Activated T-cell treated with anti-CD3 and anti-CD28 coated beads for 1 hour (primary cell): ENCODE data around the gene PPP4R2.

Experiments
- DNase-seq: peaks from one replicate; pipeline ENCODE4 v3.0.0-alpha.2; 2020; ENCODE audit warnings: low read depth

Gene PPP4R2, protein sequence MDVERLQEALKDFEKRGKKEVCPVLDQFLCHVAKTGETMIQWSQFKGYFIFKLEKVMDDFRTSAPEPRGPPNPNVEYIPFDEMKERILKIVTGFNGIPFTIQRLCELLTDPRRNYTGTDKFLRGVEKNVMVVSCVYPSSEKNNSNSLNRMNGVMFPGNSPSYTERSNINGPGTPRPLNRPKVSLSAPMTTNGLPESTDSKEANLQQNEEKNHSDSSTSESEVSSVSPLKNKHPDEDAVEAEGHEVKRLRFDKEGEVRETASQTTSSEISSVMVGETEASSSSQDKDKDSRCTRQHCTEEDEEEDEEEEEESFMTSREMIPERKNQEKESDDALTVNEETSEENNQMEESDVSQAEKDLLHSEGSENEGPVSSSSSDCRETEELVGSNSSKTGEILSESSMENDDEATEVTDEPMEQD

DNA sequence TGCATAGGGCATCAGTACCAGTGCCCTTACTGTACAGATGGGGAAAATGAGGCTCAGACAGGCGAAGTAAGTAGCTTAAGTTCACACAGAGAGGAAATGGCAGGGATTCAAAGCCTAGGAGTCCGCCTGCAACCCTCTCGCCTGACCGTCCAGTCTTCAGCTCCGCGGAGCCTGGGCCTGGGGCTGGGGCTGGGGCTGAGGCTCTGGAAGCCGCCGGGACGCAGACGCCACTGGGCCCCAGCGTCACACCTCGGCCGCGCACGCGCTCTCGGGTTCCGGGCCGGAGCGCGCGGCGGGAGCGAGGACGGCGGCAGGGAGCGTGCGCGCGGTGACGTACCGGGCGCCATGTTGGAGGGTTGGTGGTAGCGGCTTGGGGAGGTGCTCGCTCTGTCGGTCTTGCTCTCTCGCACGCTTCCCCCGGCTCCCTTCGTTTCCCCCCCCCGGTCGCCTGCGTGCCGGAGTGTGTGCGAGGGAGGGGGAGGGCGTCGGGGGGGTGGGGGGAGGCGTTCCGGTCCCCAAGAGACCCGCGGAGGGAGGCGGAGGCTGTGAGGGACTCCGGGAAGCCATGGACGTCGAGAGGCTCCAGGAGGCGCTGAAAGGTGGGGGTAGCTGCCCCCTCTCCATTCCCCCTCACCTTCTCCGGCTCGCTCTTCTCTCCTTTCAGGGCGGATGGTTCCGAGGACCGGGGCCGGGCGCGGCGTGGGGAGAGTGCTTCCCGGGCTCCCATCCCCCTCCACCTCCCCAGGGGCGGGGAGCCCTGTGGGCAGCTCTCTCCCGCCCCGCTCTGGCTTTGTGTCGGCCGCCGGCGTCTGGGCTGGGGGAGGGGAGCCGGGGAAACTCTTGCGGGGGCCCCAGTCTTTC, at the start of gene PPP4R2:
Gene PPP4R2, plus strand, starts transcription at position 339 of the 861 bp plus-strand sequence. Its CDS starts 227 bp downstream, at position 566.
- peak; percentile 82 for DNase-seq

DNA sequence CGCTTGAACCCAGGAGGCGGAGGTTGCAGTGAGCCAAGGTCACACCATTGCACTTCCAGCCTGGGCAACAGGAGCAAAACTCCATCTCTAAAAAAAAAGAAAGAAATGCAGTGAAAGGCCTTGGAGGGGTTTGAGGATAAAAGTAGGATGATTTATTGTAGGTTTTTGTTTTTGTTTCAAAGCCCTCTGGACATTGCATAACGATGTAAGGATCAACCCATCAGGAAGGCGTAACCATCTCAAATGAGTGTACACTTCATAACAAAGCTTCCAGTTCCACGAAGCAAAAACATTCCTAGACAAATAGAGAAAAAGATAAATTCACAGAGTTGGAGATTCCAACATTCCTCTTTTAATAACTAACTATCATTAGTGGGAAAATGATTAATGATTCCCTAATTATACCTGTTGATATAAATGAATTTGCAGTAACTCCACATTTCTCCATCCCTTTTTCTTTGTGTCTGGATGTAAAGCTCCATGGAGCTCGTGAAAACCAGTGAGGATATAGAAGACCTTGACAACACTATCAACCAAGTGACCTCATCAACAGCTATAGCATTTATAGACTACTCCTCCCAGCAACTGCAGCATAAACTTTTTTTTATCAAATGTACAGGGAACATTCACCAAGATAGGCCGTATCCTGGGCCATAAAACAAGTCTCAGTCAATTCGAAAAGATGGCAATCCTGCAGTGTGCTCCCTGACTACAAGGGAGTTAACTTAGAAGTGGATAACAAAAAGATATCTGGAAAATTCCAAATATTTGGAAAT, 48.7 kb upstream of the PPP4R2 start:
- DNase-seq, result no peak

DNA sequence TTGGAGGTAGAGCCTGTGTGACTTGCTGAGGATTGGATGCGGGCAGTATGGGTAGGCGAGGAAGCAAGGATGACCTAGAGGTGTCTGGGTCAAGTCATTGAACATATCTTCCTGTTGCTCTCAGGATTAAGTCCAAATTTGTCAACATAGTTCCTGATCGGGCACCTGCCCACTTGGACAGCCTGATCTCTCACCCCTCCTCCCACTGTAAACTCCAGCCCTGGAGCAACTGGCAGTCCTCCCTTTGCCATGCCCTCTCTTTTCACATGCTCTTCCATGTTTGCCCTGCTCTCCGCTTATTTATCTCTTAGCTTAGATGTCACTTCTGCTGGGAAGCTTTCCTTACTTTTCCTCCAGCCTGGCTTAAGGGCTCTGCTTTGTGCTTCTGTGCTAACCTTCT, 47.6 kb upstream of the PPP4R2 start:
- no peak for DNase-seq

DNA sequence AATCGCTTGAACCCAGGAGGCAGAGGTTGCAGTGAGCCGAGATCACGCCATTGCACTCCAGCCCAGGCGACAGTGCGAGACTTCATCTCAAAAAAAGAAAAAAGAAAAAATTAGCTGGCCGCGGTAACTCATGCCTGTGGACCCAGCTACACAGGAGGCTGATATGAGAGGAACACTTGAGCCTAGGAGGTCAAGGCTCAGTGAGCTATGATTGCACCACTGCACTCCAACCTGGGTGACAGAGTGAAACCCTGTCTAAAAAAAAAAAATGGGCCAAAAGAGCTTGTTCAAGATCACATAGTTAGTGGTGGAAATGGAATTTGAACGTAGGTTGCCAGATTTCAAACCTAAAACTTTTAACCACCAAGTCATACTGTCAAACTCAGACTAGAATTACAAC, 46.2 kb upstream of the PPP4R2 start:
- DNase-seq, result no peak

DNA sequence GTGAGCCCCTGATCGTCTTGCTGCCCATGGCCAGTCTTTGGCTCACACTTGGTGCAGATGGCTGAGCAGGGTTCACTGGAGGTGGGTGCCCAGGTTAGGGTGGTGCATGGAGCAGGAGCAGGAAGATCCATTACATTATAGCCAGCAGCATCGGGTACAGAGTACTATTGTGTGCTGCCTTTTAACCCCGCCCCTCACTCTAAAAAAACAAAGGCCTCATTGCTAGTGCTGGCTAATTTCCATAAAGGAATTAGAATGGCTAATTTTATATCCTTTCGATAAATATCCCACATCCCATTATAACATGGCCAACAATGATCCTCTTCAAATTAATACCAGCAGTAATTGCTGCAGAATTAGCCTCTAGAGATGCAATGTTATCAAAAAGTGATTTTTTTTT, 45.8 kb upstream of the PPP4R2 start:
- DNase-seq, result no peak

DNA sequence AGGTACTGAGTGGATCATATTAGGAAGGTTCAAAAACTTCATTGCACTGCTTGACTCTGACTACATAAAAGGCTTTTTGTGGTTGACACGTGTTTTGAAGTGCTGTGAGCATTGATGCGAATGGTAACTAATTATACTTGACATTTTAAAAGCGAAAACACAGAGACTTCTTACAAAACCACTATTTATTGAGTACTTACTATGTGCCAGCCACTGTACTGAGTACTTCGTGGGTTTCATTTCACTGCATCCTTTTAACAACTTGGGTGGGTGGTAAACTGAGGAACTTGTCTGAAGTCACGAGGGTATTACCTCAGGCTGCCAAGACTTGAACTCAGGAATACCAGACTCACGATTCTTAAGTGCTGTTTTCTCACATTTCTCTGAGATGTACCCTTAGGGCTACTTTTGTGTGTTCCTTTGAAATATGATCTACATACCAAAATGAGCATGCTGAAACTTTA, 45.3 kb upstream of the PPP4R2 start:
- no peak for DNase-seq

DNA sequence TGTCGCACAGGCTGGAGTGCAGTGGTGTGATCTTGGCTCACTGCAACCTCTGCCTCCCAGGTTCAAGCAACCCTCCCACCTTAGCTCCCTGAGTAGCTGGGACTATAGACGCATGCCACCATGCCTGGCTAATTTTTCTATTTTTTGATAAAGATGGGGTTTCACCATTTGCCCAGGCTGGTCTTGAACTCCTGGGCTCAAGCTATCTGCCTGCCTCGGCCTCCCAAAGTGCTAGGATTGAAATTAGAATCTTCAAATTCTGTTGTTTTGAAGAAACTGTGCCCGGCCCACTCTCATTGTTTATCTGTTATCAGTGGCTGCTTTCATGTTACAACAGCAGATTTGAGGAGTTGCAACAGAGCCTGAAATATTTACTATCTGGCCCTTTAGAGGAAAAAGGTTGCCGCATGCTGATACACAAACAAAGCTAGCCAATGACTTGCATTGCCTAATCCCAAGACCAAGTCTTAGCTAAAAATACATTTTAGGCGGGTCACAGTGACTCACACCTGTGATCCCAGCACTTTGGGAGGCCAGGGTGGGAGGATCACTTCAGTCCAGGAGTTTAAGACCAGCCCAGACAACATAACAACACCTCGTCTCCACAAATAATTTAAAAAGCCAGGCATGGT, 43.2 kb upstream of the PPP4R2 start:
- DNase-seq, result no peak

DNA sequence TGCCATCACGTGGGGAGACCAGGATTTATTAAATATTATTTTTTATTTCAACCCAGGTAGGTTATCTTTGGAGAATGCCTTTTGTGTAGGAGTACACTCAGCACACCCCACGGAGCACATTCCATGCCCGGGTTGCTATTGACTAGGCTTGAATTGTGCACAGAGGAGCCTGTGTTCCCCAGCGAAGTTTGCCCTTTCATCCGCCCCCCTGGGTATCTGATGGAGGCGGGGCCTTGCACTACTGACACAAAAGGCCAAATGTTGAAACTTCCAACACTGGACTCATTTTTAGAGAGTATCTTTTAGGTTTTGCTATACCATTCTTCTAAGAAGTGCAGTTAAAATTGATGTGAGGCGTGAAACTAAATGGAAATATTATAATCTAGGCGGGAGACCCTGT, 39.3 kb upstream of the PPP4R2 start:
- DNase-seq, result no peak

DNA sequence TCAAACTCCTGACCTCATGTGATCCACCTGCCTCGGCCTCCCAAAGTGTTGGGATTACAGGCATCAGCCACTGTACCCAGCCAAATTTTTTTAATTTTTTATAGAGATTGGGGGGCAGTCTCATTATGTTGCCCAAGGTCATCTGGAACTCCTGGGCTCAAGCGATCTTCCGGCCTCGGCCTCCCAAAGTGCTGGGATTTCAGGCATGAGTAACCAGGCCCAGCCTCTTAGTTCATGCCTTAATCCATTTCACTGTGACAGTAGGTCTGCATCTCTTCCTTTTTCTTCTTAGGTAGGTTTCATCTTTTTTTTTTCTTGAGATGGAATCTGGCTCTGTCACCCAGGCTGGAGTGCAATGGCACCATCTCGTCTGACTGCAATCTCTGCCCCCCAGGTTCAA, 37.3 kb upstream of the PPP4R2 start:
- DNase-seq, result no peak

DNA sequence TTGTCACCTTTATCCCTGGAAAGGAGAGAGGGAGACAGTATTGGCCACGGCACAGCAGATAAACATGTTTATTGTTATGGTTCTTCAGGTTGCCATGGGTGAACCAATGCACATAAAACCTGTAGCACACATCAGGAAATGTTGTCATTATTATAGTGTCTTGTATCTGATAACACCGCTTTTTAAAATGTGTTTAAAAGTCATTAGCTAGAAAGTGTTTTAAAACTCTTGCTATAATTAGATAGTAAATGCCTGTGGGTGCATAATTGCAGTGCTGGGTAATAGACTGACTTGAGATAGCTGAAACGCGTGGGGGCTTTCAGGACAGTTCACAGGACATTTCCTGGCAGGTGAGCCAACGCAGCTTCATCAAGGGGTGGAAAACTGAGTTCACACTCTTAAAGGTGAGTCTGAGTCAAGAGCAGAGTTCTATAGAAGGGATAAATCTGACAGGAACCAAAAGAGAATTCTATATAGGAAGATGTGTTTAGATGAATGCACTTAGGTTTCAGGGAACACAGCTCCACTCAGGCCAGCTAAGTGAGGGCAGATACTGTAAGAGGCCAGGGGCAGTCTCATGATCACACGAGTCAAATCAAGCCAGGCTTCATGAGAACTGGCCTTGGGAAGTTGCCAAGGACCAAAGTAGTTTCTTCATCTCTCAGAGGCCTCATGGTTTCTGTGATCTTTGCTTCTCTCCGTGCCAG, 35.6 kb upstream of the PPP4R2 start:
- no peak for DNase-seq

DNA sequence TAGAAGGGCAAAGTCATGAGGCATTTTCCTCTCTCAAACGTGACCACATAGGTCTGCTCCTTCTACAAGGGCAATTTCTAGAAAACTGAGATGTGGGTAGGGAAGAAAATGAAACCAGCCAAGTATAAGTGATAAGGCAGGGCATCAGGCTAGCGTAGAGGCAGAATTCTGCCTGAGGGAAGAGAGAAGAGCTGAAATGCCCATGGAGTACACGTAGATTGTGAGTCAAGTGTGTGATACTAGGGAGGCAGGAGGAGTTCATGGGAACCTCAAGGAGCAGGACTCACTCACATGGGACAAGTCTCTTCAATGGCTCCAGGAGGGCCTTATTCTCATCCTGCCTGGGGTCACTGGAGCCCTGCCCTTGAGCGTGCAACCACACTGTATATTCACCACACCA, 34.9 kb upstream of the PPP4R2 start:
- no peak for DNase-seq

DNA sequence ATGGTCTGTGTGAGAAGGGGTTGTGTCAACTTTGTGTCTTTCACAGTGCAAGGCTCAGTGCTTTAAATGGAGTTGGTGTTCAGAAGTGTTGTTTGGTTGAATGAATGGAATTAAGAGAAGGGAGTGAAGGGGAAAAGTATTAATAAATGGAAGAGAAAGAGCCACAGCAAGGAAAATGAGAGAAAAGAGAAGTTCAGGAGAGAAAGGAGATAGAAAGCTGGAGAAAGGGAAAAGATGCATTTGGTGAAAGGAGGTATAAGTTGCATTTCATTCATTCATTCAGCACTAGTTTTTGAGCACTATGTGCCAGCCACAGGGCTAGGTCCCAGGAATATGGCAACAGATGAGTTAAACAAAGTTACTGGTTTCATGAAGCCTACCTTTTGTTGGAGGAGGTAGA, 34.3 kb upstream of the PPP4R2 start:
- no peak for DNase-seq

DNA sequence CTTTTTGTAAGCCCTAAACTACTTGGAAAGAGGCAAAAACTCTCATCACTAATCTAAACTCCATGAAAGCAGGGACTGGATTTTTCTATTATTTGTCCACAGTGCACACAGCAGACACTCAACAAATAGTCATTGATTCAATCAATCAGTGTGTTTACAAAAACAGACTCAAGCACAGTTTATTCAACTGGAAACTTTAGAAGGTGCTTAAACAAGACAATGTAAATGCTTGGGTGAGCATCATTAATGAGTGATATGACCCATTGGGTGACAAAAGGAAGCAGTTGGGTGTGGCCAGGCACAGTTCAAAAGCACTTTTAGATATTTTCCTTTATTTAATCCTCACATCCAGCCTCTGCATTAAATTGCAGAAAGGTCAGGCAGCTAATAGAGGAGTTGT, 32.0 kb upstream of the PPP4R2 start:
- DNase-seq, result no peak

DNA sequence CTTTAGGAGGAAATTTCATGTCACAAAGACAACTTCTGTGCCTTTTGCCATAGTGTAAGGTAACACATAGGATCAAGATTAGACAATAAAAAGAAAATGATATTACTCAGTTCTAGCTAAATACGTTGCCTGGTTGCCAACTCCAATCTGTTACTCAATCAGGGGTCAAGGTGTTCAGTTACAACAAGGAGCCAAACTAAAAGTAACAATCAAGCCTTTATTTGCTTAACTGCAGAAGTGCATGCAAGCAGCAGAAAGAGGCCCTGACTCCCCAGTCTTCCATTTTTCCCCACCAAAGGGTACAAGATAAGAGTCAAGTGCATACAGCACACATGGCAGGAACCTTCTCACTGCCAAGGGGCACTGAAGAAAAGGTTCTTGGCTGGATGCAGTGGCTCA, 28.3 kb upstream of the PPP4R2 start:
- no peak for DNase-seq

DNA sequence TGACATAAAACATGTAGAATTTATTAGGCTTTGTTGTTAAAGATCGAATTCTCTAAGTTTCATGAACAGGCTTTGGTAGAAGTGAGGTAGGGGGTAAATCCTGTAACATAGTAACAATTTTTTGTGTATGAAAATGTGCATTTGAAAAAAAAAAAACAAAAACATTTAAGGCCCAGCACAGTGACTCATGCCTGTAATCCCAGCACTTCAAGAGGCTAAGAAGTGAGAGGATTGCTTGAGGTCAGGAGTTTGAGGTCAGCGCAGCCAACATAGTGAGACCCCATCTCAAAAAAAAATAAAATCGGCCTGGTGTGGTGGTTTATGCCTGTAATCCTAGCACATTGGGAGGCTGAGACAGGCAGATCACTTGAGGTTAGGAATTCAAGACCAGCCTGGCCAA, 26.8 kb upstream of the PPP4R2 start:
- DNase-seq, result no peak

DNA sequence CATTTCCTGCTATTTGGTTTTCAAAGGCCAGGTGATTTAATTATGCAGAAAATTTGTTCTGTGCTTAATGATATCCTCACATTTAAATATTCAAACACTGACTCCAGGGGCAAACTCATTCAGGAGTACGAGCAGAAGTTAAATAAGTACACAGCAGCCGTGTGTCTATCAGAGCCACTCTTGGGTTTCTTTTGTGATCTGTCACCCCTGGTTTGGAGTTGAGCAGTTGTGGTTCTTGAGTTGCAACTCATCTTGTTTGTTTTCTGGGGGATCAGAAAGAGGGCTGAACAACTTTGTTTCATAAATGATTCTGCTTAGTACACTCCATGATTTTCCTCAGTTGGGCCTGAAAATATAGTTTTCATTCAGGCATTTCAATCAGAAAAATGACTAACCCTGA, 25.7 kb upstream of the PPP4R2 start:
- no peak for DNase-seq

DNA sequence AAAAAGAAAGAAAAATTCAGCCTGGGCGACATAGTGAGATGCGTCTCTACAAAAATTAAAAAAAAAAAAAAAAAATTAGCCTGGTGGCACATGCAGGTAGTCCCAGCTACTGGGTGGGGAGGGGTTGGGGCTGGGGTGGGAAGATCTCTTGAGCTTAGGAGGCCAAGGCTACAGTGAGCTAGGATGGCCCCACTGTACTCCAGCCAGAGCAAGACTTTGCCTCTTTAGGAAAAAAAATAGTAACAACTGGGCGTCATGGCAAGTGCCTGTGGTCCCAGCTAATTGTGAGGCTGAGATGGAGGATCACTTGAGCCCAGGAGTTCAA, 23.9 kb upstream of the PPP4R2 start:
- DNase-seq, result no peak

DNA sequence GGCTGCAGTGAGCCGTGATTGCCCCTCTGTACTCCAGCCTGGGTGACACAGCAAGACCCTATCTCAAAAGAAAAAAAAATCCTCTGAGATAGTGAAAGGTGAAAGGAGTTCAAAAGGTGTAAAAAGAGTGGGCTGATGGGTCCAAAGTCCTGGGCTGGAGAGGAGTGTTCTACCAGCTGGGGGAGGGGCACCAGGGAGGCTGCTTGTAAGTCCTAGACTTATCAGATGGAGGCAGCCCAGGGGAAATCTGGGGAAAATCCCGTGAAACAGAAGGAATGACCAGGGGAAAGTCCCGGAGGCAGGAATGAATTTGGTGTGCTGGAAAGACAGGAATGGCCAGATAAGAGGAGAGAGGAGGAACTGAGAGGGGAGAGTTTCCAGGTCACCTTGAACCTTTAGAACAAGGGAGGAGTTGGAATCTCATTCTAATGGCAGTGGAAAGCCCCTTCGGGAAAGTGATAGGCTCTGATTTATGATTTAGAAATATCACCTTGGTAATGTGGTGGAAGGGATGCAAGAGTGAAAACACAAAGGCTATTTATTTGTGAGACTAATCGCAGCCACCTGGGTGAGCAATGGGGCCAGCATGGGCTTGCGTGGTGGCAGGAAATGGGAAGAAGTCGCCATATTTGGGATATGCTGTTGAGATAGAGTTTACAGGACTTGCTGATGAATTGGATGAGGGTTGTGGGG, 23.4 kb upstream of the PPP4R2 start:
- DNase-seq, result no peak

DNA sequence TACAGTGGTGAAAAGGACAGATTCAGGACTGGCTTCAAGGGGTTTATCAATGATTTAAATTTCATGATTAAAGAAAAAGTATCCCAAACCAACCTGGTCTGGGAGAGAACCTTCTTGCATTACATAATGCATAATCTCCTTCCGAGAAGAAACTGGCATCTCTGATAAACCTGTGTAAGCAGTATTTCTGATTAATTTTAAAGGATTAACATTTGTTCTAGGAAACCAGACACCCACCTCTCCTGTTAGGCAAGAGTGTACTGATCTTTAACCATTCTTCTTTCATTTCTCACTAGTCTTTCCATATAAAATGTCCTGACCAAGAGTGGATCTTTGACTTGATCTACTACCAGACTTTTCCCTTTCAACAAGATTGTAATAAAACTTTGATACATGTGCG, 22.8 kb upstream of the PPP4R2 start:
- DNase-seq, result no peak

DNA sequence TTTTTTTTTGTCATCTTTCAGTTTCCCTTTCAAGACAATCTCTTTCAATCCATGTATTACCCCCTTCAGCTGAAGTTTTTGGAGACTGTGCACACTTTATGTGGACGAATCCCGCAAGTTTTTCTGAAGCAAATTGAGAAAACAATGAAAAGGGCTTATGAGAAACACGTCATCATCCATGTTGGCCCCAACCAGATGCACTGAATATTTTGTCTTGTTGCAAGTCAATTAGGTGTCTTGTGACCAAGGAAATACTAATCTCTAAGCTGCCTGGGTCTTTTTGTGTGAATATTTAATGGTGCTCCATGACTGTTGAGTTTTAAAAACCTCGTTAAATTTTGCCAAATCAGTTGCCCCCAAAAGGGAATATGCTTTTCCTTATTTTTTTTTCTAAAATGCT, 21.7 kb upstream of the PPP4R2 start:
- DNase-seq, result no peak

DNA sequence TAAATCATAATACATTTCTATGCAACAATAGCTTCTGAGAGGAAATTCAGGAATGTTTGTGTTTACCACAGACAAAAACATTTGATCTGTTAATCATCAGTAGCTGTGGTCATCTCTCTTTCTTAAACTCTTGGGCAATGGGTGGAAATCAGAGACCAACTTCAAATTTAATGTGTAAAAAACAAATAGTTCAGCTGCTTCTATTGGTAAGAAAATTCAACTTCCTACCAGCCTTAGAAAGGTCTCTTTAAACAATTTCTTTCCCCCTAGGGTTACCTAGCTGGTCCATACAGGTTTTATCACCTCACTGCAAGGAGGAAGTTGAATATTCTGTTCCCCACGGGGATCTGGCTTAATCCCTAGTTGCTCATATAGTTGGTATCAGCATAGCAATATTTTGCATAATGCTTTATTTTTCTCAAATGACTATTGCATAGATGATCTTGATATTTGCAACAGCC, 20.3 kb upstream of the PPP4R2 start:
- no peak for DNase-seq
